Erythroblast (primary cell): ENCODE results near the gene SEMA3F.
"Not testable (repeated sequence)": the region's sequence is repeated elsewhere in the genome, so short reads cannot be mapped to it uniquely, and the experiment has no call there.

Experiments used
- DNase-seq, 2 experiments: peaks; one replicate each; lab custom pipeline; 2025; lab: John Stamatoyannopoulos, UW
- GATA1 ChIP-seq: IDR thresholded peaks from 2 replicates; pipeline ENCODE4 v1.6.1; 2011; ENCODE audit warnings: low read depth, mild to moderate bottlenecking, control low read depth, low read length, moderate library complexity
- POLR2A ChIP-seq: IDR thresholded peaks from 2 replicates; pipeline ENCODE4 v1.6.1; 2011; ENCODE audit warnings: mild to moderate bottlenecking, low read length

The SEMA3F gene

GRCh38 chr3:50214824-50215223 lies 59.7 kb downstream of the SEMA3F start:
- DNase-seq = no peak
- TF ChIP-seq POLR2A (no peak), GATA1 (no peak)

- no peak for DNase-seq
These were observed 60.4 kb downstream of the SEMA3F start for GRCh38 chr3:50215529-50215928.

GRCh38 chr3:50217681-50218080 lies 62.6 kb downstream of the SEMA3F start:
- TF ChIP-seq POLR2A (no peak), GATA1 (no peak)
- no peak for DNase-seq

More at GRCh38 chr3:50215529-50215928, 60.4 kb downstream of the SEMA3F start:
- TF ChIP-seq POLR2A (no peak), GATA1 (no peak)

GRCh38 chr3:50218448-50218847 lies 63.3 kb downstream of the SEMA3F start:
- no peak for TF ChIP-seq GATA1
- TF ChIP-seq POLR2A = no peak

GRCh38 chr3:50219285-50219684 lies 64.2 kb downstream of the SEMA3F start:
- DNase-seq = no peak
- no peak for TF ChIP-seq POLR2A
- no peak for TF ChIP-seq GATA1

More at GRCh38 chr3:50218448-50218847, 63.3 kb downstream of the SEMA3F start:
- no peak for DNase-seq

- no peak for DNase-seq
- no peak for TF ChIP-seq POLR2A
- TF ChIP-seq GATA1 = no peak
These were observed 65.0 kb downstream of the SEMA3F start for GRCh38 chr3:50220109-50220508.

- TF ChIP-seq GATA1 = no peak
- TF ChIP-seq POLR2A = no peak
- no peak for DNase-seq
These were observed 65.9 kb downstream of the SEMA3F start for GRCh38 chr3:50221051-50221410.

GRCh38 chr3:50221411-50222168 lies 66.5 kb downstream of the SEMA3F start:
- DNase-seq = no peak
- TF ChIP-seq POLR2A = no peak

- no peak for DNase-seq
- TF ChIP-seq GATA1 (no peak), POLR2A (no peak)
These were observed 67.0 kb downstream of the SEMA3F start for GRCh38 chr3:50222169-50222528.

GRCh38 chr3:50224639-50225038 lies 69.5 kb downstream of the SEMA3F start:
- no peak for DNase-seq
- TF ChIP-seq POLR2A (no peak), GATA1 (no peak)

GRCh38 chr3:50226888-50227389 lies 71.8 kb downstream of the SEMA3F start:
- no peak for TF ChIP-seq POLR2A
- no peak for TF ChIP-seq GATA1
- DNase-seq = peak; percentile 64 to 67

- TF ChIP-seq POLR2A (peak; percentile 44), GATA1 (no peak)
- DNase-seq = peak; percentile 94 to 95
These were observed 72.5 kb downstream of the SEMA3F start for GRCh38 chr3:50227390-50228183.

GRCh38 chr3:50228184-50228763 lies 73.2 kb downstream of the SEMA3F start:
- DNase-seq = not testable (repeated sequence)

- DNase-seq = no peak
- TF ChIP-seq POLR2A (no peak), GATA1 (no peak)
These were observed 74.4 kb downstream of the SEMA3F start for GRCh38 chr3:50229490-50229889.
